Endothelial cell (in vitro differentiated cells): ENCODE data around the gene ZNF319. TPM values are rescaled to one million over a fixed set of nuclear protein-coding genes. Genes with fewer than 3 reads are reported as not detected.

Source experiments
- DNase-seq: peaks from one replicate; pipeline ENCODE4 v3.0.0; 2021; ENCODE audit warnings: low spot score
- H3K27ac Mint-ChIP-seq: one replicate; pipeline ENCODE4 v1.8.0; 2021; ENCODE audit warnings: mixed read lengths, inconsistent platforms; ENCODE audit not compliant: unreplicated experiment
- H3K27me3 Mint-ChIP-seq: one replicate; pipeline ENCODE4 v1.8.0; 2021; ENCODE audit warnings: mild to moderate bottlenecking, moderate library complexity, mixed read lengths, inconsistent platforms; ENCODE audit not compliant: unreplicated experiment
- H3K36me3 Mint-ChIP-seq: one replicate; pipeline ENCODE4 v1.8.0; 2021; ENCODE audit warnings: mild to moderate bottlenecking, low read depth, mixed read lengths, inconsistent platforms; ENCODE audit not compliant: unreplicated experiment
- H3K4me1 Mint-ChIP-seq: one replicate; pipeline ENCODE4 v1.8.0; 2021; ENCODE audit warnings: mild to moderate bottlenecking, mixed read lengths, inconsistent platforms; ENCODE audit not compliant: unreplicated experiment
- H3K4me3 Mint-ChIP-seq: one replicate; pipeline ENCODE4 v1.8.0; 2021; ENCODE audit warnings: mild to moderate bottlenecking, mixed read lengths, inconsistent platforms; ENCODE audit not compliant: unreplicated experiment
- H3K9me3 Mint-ChIP-seq: one replicate; pipeline ENCODE4 v1.8.0; 2021; ENCODE audit warnings: mixed read lengths, inconsistent platforms; ENCODE audit not compliant: unreplicated experiment
- CTCF ChIP-seq: fragments of 200-600 bp; sonication (generic); IDR thresholded peaks from one replicate; pipeline ENCODE4 v1.5.0; 2021; ENCODE audit warnings: antibody characterized with exemption; ENCODE audit not compliant: unreplicated experiment
- total RNA-seq: library from RNA; stranded (reverse); fragmentation: NEBNext Ultra II Directional; extraction: Animal tissue kit (Norgen Biotek cat#: 25700); gene quantifications from one replicate; pipeline ENCODE4 v1.2.1, GENCODE V29; 2021; ENCODE audit not compliant: unreplicated experiment

The ZNF319 gene
- total RNA-seq, 1 donor from 2014 or later: 16.1 TPM

- no peak for TF ChIP-seq CTCF
- H3K36me3 Mint-ChIP-seq: peaks cover 29% of the 10 kb centered on the region
- H3K27me3 Mint-ChIP-seq: peaks cover 14% of the 10 kb centered on the region
- no peaks in the 10 kb centered on the region for H3K9me3 Mint-ChIP-seq
- H3K4me1 Mint-ChIP-seq: peaks cover 21% of the 10 kb centered on the region
- H3K27ac Mint-ChIP-seq: no peak overlapping the region
- no peak overlapping the region for H3K4me3 Mint-ChIP-seq
- no peak for DNase-seq
Observed at GRCh38 chr16:58034128-58034685, 33.7 kb upstream of the ZNF319 start.

GRCh38 chr16:58032710-58033293, 32.3 kb upstream of the ZNF319 start:
- H3K9me3 Mint-ChIP-seq: no peaks in the 10 kb centered on the region
- no peak for TF ChIP-seq CTCF
- H3K4me3 Mint-ChIP-seq: no peak overlapping the region
- peaks cover 32% of the 10 kb centered on the region for H3K4me1 Mint-ChIP-seq
- peaks cover 21% of the 10 kb centered on the region for H3K27me3 Mint-ChIP-seq
- no peak overlapping the region for H3K27ac Mint-ChIP-seq
- DNase-seq: no peak
- peaks cover 23% of the 10 kb centered on the region for H3K36me3 Mint-ChIP-seq

GRCh38 chr16:58031016-58031800, 30.7 kb upstream of the ZNF319 start:
- Mint-ChIP-seq H3K27ac (peak overlapping the region; percentile 42), H3K4me1 (peaks cover 32% of the 10 kb centered on the region), H3K4me3 (no peak overlapping the region), H3K36me3 (peaks cover 12% of the 10 kb centered on the region), H3K9me3 (no peaks in the 10 kb centered on the region), H3K27me3 (peaks cover 19% of the 10 kb centered on the region)
- no peak for DNase-seq
- TF ChIP-seq CTCF: no peak

GRCh38 chr16:58030136-58030840, 29.8 kb upstream of the ZNF319 start:
- peaks cover 32% of the 10 kb centered on the region for H3K4me1 Mint-ChIP-seq
- no peak for TF ChIP-seq CTCF
- no peaks in the 10 kb centered on the region for H3K9me3 Mint-ChIP-seq
- no peak for DNase-seq
- H3K36me3 Mint-ChIP-seq: peaks cover 12% of the 10 kb centered on the region
- peaks cover 18% of the 10 kb centered on the region for H3K27me3 Mint-ChIP-seq
- H3K27ac Mint-ChIP-seq: peak overlapping the region; percentile 42
- H3K4me3 Mint-ChIP-seq: peak overlapping the region; percentile 53
